A673 (cell line): Measurements from ENCODE around the gene SLAIN2.

Experiments used
- CTCF ChIP-seq: fragments of 300-800, 200-600 bp; sonication (generic); conservative IDR thresholded peaks from 2 replicates; pipeline ENCODE4 v1.5.1; 2017; ENCODE audit warnings: low read depth, mild to moderate bottlenecking, antibody characterized with exemption, low read length, moderate library complexity, mixed read lengths
- EZH2 ChIP-seq: fragments of 200-600 bp; sonication (generic); IDR thresholded peaks from 2 replicates; pipeline ENCODE4 v1.6.1; 2017; ENCODE audit warnings: borderline replicate concordance, low read depth, mild to moderate bottlenecking, mixed read lengths, antibody characterized with exemption, low read length; ENCODE audit not compliant: poor library complexity, severe bottlenecking

GRCh38 chr4:48475770-48476169, 134.4 kb downstream of the SLAIN2 start:
- TF ChIP-seq CTCF = no peak
- TF ChIP-seq EZH2 = no peak
